HCT116 (cell line): ENCODE measurements around the gene CENPM. TPM values are rescaled to one million over a fixed set of nuclear protein-coding genes. Genes with fewer than 3 reads are reported as not detected.

ENCODE experiments used
- ATAC-seq: fragments of 200-7000 bp; cut with Tn5 transposase; 2 replicates; pipeline ENCODE4 v1.9.1; 2020; ENCODE audit warnings: mild to moderate bottlenecking, moderate library complexity
- BruUV-seq: library from RNA; stranded (reverse); fragments of 400-500 nt; replicated peaks from 2 replicates; lab custom pipeline; 2021; lab: Mats Ljungman, UMichigan
- CTCF ChIA-PET: fragments of 300-600 bp; sonication (Branson Sonifier 250); formaldehyde crosslinking; loops from one replicate; lab custom pipeline; 2021; ENCODE audit warnings: antibody characterized with exemption; lab: Charles Lee
- POLR2A ChIA-PET: fragments of 300-600, 350-600 bp; sonication (Branson Sonifier 250); formaldehyde crosslinking; loops from one replicate; lab custom pipeline; 2021; ENCODE audit warnings: antibody characterized with exemption; lab: Charles Lee
- RAD21 ChIA-PET, 2 experiments: fragments of 300-600 bp; sonication (Branson Sonifier 250); formaldehyde crosslinking; loops; one replicate each; lab custom pipeline; 2023; ENCODE audit warnings: low total read pairs in 2 of 2; ENCODE audit not compliant: uncharacterized antibody in 2 of 2, unreplicated experiment in 2 of 2, low non-redundant PET in 1 of 2; lab: Charles Lee
- DNase-seq: peaks from one replicate; pipeline ENCODE4 v3.0.0-alpha.2; 2010; ENCODE audit warnings: low read depth, low spot score
- H2AFZ ChIP-seq: fragments of 200-600 bp; shearing (Covaris generic), sonication (generic); 2 replicates; pipeline ENCODE4 v1.6.1; 2017; ENCODE audit warnings: low read depth, mixed run types, mixed read lengths, antibody characterized with exemption, low read length; ENCODE audit not compliant: poor library complexity, severe bottlenecking
- H3K27ac ChIP-seq: 2 replicates; pipeline ENCODE4 v1.5.1; 2012; ENCODE audit warnings: low read depth, low read length
- H3K27me3 ChIP-seq: fragments of 200-600 bp; sonication (generic); 2 replicates; pipeline ENCODE4 v1.6.1; 2016; ENCODE audit warnings: mixed run types, low read length, mixed read lengths; ENCODE audit not compliant: insufficient read depth
- H3K36me3 ChIP-seq, 2 experiments: fragments of 200-500 bp in 1 of 2; fragments of 200-600 bp in 1 of 2; sonication (Bioruptor generic) in 1 of 2; sonication (generic) in 1 of 2; 2 replicates each; pipeline versions ENCODE4 v1.5.1 to v1.6.1; 2014 to 2016; ENCODE audit warnings: low read length in 2 of 2, inconsistent platforms in 1 of 2, mixed read lengths in 1 of 2, mixed run types in 1 of 2; ENCODE audit not compliant: insufficient read depth in 2 of 2, control insufficient read depth in 1 of 2
- H3K4me1 ChIP-seq, 2 experiments: fragments of 200-600 bp in 1 of 2; sonication (generic) in 1 of 2; 2 replicates each; pipeline versions ENCODE4 v1.5.1 to v1.6.1; 2012 to 2017; ENCODE audit warnings: low read length in 2 of 2, inconsistent platforms in 1 of 2, mild to moderate bottlenecking in 1 of 2, mixed read lengths in 1 of 2, mixed run types in 1 of 2, moderate library complexity in 1 of 2; ENCODE audit not compliant: insufficient read depth in 2 of 2, control insufficient read depth in 1 of 2
- H3K4me2 ChIP-seq: fragments of 200-600 bp; sonication (generic); 2 replicates; pipeline ENCODE4 v1.6.1; 2017; ENCODE audit warnings: mixed run types, low read length, mixed read lengths
- H3K4me3 ChIP-seq, 2 experiments: fragments of 200-600 bp in 1 of 2; sonication (generic) in 1 of 2; replicated peaks in 1 of 2; 2 replicates each; pipeline ENCODE4 v1.5.1; 2011 to 2016; ENCODE audit warnings: low read length in 2 of 2, control low read depth in 1 of 2, low read depth in 1 of 2, mild to moderate bottlenecking in 1 of 2, mixed read lengths in 1 of 2, mixed run types in 1 of 2
- H3K79me2 ChIP-seq: fragments of 200-600 bp; sonication (generic); 2 replicates; pipeline ENCODE4 v1.6.1; 2017; ENCODE audit warnings: mild to moderate bottlenecking, mixed run types, low read length, moderate library complexity, mixed read lengths; ENCODE audit not compliant: insufficient read depth
- H3K9ac ChIP-seq: fragments of 200-600 bp; sonication (generic); 2 replicates; pipeline ENCODE4 v1.6.1; 2016; ENCODE audit warnings: low read length, mixed read lengths
- H3K9me2 ChIP-seq: fragments of 200-600 bp; sonication (generic), shearing (Covaris generic); 2 replicates; pipeline ENCODE4 v1.6.1; 2017; ENCODE audit warnings: mixed run types, mild to moderate bottlenecking, moderate library complexity; ENCODE audit not compliant: insufficient read depth
- H3K9me3 ChIP-seq, 2 experiments: fragments of 200-500 bp in 1 of 2; fragments of 200-600 bp in 1 of 2; sonication (Bioruptor generic) in 1 of 2; sonication (generic) in 1 of 2; 2 replicates each; pipeline ENCODE4 v1.6.1; 2014 to 2017; ENCODE audit warnings: low read length in 2 of 2, mixed read lengths in 2 of 2, inconsistent platforms in 1 of 2, low read depth in 1 of 2, mild to moderate bottlenecking in 1 of 2, mixed run types in 1 of 2, moderate library complexity in 1 of 2; ENCODE audit not compliant: control insufficient read depth in 1 of 2, insufficient read depth in 1 of 2
- H4K20me1 ChIP-seq: fragments of 200-600 bp; sonication (generic), shearing (Covaris generic); 2 replicates; pipeline ENCODE4 v1.6.1; 2017; ENCODE audit warnings: mixed run types, mild to moderate bottlenecking, moderate library complexity; ENCODE audit not compliant: insufficient read depth
- ATF3 ChIP-seq: IDR thresholded peaks from 2 replicates; pipeline ENCODE4 v1.6.1; 2012
- CBX3 ChIP-seq: IDR thresholded peaks from 2 replicates; pipeline ENCODE4 v1.6.1; 2012; ENCODE audit warnings: low read depth
- CEBPB ChIP-seq: IDR thresholded peaks from 2 replicates; pipeline ENCODE4 v1.6.1; 2012; ENCODE audit warnings: low read depth
- ELF1 ChIP-seq: IDR thresholded peaks from 2 replicates; pipeline ENCODE4 v1.6.1; 2012; ENCODE audit warnings: low read depth, borderline replicate concordance
- POLR2A ChIP-seq: IDR thresholded peaks from 2 replicates; pipeline ENCODE4 v1.7.0; 2011; ENCODE audit warnings: borderline replicate concordance; ENCODE audit not compliant: insufficient read depth, insufficient read length; ENCODE audit errors: extremely low read depth
- POLR2AphosphoS5 ChIP-seq: IDR thresholded peaks from 2 replicates; pipeline ENCODE4 v1.6.1; 2011; ENCODE audit warnings: mild to moderate bottlenecking, low read depth, low read length, moderate library complexity
- RAD21 ChIP-seq: IDR thresholded peaks from 2 replicates; pipeline ENCODE4 v1.6.1; 2012; ENCODE audit warnings: low read depth, mild to moderate bottlenecking
- SP1 ChIP-seq: IDR thresholded peaks from 2 replicates; pipeline ENCODE4 v1.6.1; 2012; ENCODE audit warnings: low read depth
- TCF7L2 ChIP-seq: IDR thresholded peaks from 2 replicates; pipeline ENCODE4 v1.7.0; 2011; ENCODE audit warnings: borderline replicate concordance, inconsistent platforms; ENCODE audit not compliant: insufficient read depth, insufficient read length; ENCODE audit errors: extremely low read depth
- ZFX ChIP-seq: fragments of 450-650 bp; IDR thresholded peaks from 2 replicates; pipeline ENCODE4 v1.6.1; 2017
- intact Hi-C: fragments of 100-400 bp; cut with micrococcal nuclease; formaldehyde crosslinking; loops from 2 replicates; pipeline ENCODE4 v1.10.0; 2022
- total RNA-seq: library from RNA; stranded (reverse); gene quantifications from one replicate; pipeline ENCODE4 v1.2.1, GENCODE V29; 2021; ENCODE audit not compliant: unreplicated experiment
- TF ChIP-seq, protein P1 (sequence below), 3 experiments: fragments of 200-600 bp in 1 of 3; sonication (generic) in 1 of 3; IDR thresholded peaks in 2 of 3; conservative IDR thresholded peaks in 1 of 3; 2 replicates each; pipeline ENCODE4 v1.5.1; 2012 to 2017; ENCODE audit warnings: low read depth in 2 of 3, low read length in 2 of 3, antibody characterized with exemption in 1 of 3, borderline replicate concordance in 1 of 3, control low read depth in 1 of 3, mild to moderate bottlenecking in 1 of 3, mixed read lengths in 1 of 3, mixed run types in 1 of 3, moderate library complexity in 1 of 3; ENCODE audit not compliant: insufficient read depth in 1 of 3
- TF ChIP-seq, protein P2 (sequence below): IDR thresholded peaks from 2 replicates; pipeline ENCODE4 v1.6.1; 2011; ENCODE audit warnings: mild to moderate bottlenecking, low read length, moderate library complexity; ENCODE audit not compliant: insufficient replicate concordance; ENCODE audit errors: extremely low read depth

The CENPM gene
- total RNA-seq, 1 experiment from 2014 or later = 44.7 TPM

GRCh38 chr22:41935509-41935908, 11.4 kb downstream of the CENPM start:
- H3K27ac ChIP-seq = no peak overlapping the region
- H3K4me2 ChIP-seq = no peak overlapping the region
- no peak overlapping the region for H3K4me3 ChIP-seq
- no peaks in the 10 kb centered on the region for H3K9me3 ChIP-seq
- intact Hi-C loops = no loop called here
- no peak for TF ChIP-seq ZFX
- TF ChIP-seq, protein P1, sequence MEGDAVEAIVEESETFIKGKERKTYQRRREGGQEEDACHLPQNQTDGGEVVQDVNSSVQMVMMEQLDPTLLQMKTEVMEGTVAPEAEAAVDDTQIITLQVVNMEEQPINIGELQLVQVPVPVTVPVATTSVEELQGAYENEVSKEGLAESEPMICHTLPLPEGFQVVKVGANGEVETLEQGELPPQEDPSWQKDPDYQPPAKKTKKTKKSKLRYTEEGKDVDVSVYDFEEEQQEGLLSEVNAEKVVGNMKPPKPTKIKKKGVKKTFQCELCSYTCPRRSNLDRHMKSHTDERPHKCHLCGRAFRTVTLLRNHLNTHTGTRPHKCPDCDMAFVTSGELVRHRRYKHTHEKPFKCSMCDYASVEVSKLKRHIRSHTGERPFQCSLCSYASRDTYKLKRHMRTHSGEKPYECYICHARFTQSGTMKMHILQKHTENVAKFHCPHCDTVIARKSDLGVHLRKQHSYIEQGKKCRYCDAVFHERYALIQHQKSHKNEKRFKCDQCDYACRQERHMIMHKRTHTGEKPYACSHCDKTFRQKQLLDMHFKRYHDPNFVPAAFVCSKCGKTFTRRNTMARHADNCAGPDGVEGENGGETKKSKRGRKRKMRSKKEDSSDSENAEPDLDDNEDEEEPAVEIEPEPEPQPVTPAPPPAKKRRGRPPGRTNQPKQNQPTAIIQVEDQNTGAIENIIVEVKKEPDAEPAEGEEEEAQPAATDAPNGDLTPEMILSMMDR (IDR thresholded peaks at IDR 0.05 in 2 of 3, conservative IDR thresholded peaks at IDR 0.05 in 1 of 3; ENCODE audit: borderline replicate concordance in 1 of 3, insufficient read depth in 1 of 3, low read depth in 2 of 3, low read length in 2 of 3) = no peak
- TF ChIP-seq TCF7L2 = no peak
- TF ChIP-seq POLR2AphosphoS5 = no peak
- TF ChIP-seq ELF1 = no peak
- no peak for TF ChIP-seq RAD21
- no peak for TF ChIP-seq ATF3
- TF ChIP-seq, protein P2, sequence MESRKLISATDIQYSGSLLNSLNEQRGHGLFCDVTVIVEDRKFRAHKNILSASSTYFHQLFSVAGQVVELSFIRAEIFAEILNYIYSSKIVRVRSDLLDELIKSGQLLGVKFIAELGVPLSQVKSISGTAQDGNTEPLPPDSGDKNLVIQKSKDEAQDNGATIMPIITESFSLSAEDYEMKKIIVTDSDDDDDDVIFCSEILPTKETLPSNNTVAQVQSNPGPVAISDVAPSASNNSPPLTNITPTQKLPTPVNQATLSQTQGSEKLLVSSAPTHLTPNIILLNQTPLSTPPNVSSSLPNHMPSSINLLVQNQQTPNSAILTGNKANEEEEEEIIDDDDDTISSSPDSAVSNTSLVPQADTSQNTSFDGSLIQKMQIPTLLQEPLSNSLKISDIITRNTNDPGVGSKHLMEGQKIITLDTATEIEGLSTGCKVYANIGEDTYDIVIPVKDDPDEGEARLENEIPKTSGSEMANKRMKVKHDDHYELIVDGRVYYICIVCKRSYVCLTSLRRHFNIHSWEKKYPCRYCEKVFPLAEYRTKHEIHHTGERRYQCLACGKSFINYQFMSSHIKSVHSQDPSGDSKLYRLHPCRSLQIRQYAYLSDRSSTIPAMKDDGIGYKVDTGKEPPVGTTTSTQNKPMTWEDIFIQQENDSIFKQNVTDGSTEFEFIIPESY = no peak
- TF ChIP-seq CEBPB = no peak
- no peak for TF ChIP-seq POLR2A
- no peak for TF ChIP-seq SP1
- TF ChIP-seq CBX3 = no peak
- TF ChIP-seq, all 23 proteins: peak for 0
- ATAC-seq (no peak), DNase-seq (no peak)
- Histone ChIP-seq H2AFZ (no peak overlapping the region), H3K9me2 (no peaks in the 10 kb centered on the region), H4K20me1 (no peaks in the 10 kb centered on the region; the same call in 1 of the 2 replicates), H3K4me1 (no peaks in the 10 kb centered on the region), H3K36me3 (peaks cover 0 to 27% of the 10 kb centered on the region in 2 experiments; a peak in 3 of 4 replicates), H3K27me3 (no peaks in the 10 kb centered on the region), H3K79me2 (peaks cover 18% of the 10 kb centered on the region; the same call in 1 of the 2 replicates), H3K9ac (no peak overlapping the region)
- BruUV-seq = no TSS peak
- RAD21 ChIA-PET = no interaction called here
- POLR2A ChIA-PET = no interaction called here
- CTCF ChIA-PET = interaction anchor here (1.2 kb wide), 1 partner anchor 238 kb away, joined by 5 read pairs; no protein-coding TSS in a partner anchor
